GM12878 (cell line): ENCODE data around the gene STARD13. TPM values are rescaled to one million over a fixed set of nuclear protein-coding genes. Genes with fewer than 3 reads are reported as not detected.

Experiments used
- ATAC-seq: fragments of 200-7000 bp; cut with Tn5 transposase; 3 replicates; pipeline ENCODE4 v1.9.1; 2020; ENCODE audit warnings: mild to moderate bottlenecking, moderate library complexity
- BruUV-seq: library from RNA; stranded (reverse); fragments of 400-500 nt; replicated peaks from 2 replicates; lab custom pipeline; 2021; lab: Mats Ljungman, UMichigan
- CTCF ChIA-PET: fragments of 300-600 bp; sonication (Branson Sonifier 250); formaldehyde crosslinking; extraction: SDS; loops from one replicate; lab custom pipeline; 2021; ENCODE audit warnings: inconsistent platforms; lab: Yijun Ruan, JAX
- POLR2A ChIA-PET: fragments of 350-600 bp; formaldehyde crosslinking; extraction: SDS; loops from one replicate; lab custom pipeline; 2021; ENCODE audit warnings: inconsistent platforms; lab: Charles Lee
- RAD21 ChIA-PET: fragments of 300-600 bp; sonication (Branson Sonifier 250); formaldehyde crosslinking; loops from one replicate; lab custom pipeline; 2023; ENCODE audit warnings: antibody characterized with exemption; ENCODE audit not compliant: unreplicated experiment; lab: Charles Lee
- SMC1A ChIA-PET: fragments of 300-600 bp; sonication (Branson Sonifier 250); formaldehyde crosslinking; loops from one replicate; lab custom pipeline; 2023; ENCODE audit not compliant: unreplicated experiment, uncharacterized antibody; lab: Charles Lee
- DNase-seq: peaks from one replicate; pipeline ENCODE4 v3.0.0-alpha.2; 2011; ENCODE audit warnings: low read depth, low spot score
- FAIRE-seq: peaks from 3 replicates; lab custom pipeline; 2011; peaks lifted over from hg19 to GRCh38; lab: Jason Lieb, UNC
- H2AFZ ChIP-seq: 2 replicates; pipeline ENCODE4 v1.6.0; 2011; ENCODE audit warnings: low read depth, low read length, control low read depth; ENCODE audit not compliant: control insufficient read depth
- H3K27ac ChIP-seq: 2 replicates; pipeline ENCODE4 v1.5.1; 2011; ENCODE audit warnings: control low read depth; ENCODE audit not compliant: control insufficient read depth, insufficient read depth
- H3K27me3 ChIP-seq, 2 experiments: replicated peaks in 1 of 2; 2 replicates each; pipeline versions ENCODE4 v1.6.0 to v1.6.1; 2011; ENCODE audit warnings: low read length in 1 of 2; ENCODE audit not compliant: control insufficient read depth in 2 of 2, insufficient read depth in 2 of 2
- H3K36me3 ChIP-seq, 2 experiments: 2 replicates each; pipeline ENCODE4 v1.5.1; 2011; ENCODE audit warnings: low read length in 1 of 2; ENCODE audit not compliant: control insufficient read depth in 2 of 2, insufficient read depth in 2 of 2
- H3K4me1 ChIP-seq: 2 replicates; pipeline ENCODE4 v1.6.1; 2011; ENCODE audit warnings: mild to moderate bottlenecking, low read length, moderate library complexity, mixed read lengths; ENCODE audit not compliant: control insufficient read depth, insufficient read depth
- H3K4me2 ChIP-seq: 2 replicates; pipeline ENCODE4 v1.6.0; 2011; ENCODE audit warnings: control low read depth; ENCODE audit not compliant: control insufficient read depth, insufficient read depth
- H3K4me3 ChIP-seq: fragments of 200-600 bp; sonication (generic); 2 replicates; pipeline ENCODE4 v1.5.1; 2016
- H3K79me2 ChIP-seq: 2 replicates; pipeline ENCODE4 v1.6.0; 2011; ENCODE audit warnings: low read length; ENCODE audit not compliant: control insufficient read depth, insufficient read depth
- H3K9ac ChIP-seq: 2 replicates; pipeline ENCODE4 v1.8.0; 2011; ENCODE audit warnings: low read length, control low read depth, mixed read lengths; ENCODE audit not compliant: control insufficient read depth, insufficient read depth
- H3K9me3 ChIP-seq: replicated peaks from 3 replicates; pipeline ENCODE4 v1.5.1; 2011; ENCODE audit warnings: mild to moderate bottlenecking, low read length; ENCODE audit not compliant: control insufficient read depth, insufficient read depth
- H4K20me1 ChIP-seq: 2 replicates; pipeline ENCODE4 v1.6.0; 2011; ENCODE audit not compliant: control insufficient read depth, insufficient read depth
- CBFB ChIP-seq: IDR thresholded peaks from 2 replicates; pipeline ENCODE4 v1.6.1; 2016; ENCODE audit warnings: antibody characterized with exemption, low read depth
- FOS ChIP-seq: IDR thresholded peaks from 3 replicates; pipeline ENCODE4 v1.6.1; 2011; ENCODE audit warnings: borderline replicate concordance; ENCODE audit not compliant: insufficient read length; ENCODE audit errors: extremely low read depth
- FOXM1 ChIP-seq: IDR thresholded peaks from 2 replicates; pipeline ENCODE4 v1.6.1; 2012; ENCODE audit warnings: low read depth, mild to moderate bottlenecking, inconsistent platforms, low read length, moderate library complexity
- GATAD2B ChIP-seq: fragments of 450-650 bp; conservative IDR thresholded peaks from 2 replicates; pipeline ENCODE4 v1.6.1; 2017; ENCODE audit warnings: low read depth, mild to moderate bottlenecking, moderate library complexity
- IKZF2 ChIP-seq, 2 experiments: fragments of 450-650 bp; IDR thresholded peaks; 2 replicates each; pipeline ENCODE4 v1.6.1; 2017; ENCODE audit warnings: mild to moderate bottlenecking in 2 of 2, moderate library complexity in 2 of 2
- JUNB ChIP-seq: IDR thresholded peaks from 2 replicates; pipeline ENCODE4 v1.6.1; 2016; ENCODE audit warnings: antibody characterized with exemption, mild to moderate bottlenecking
- KLF5 ChIP-seq: fragments of 450-650 bp; IDR thresholded peaks from 2 replicates; pipeline ENCODE4 v1.6.1; 2014; ENCODE audit warnings: mild to moderate bottlenecking; ENCODE audit not compliant: partially characterized antibody
- NFIC ChIP-seq: IDR thresholded peaks from 2 replicates; pipeline ENCODE4 v1.6.1; 2012; ENCODE audit warnings: low read depth, mild to moderate bottlenecking, inconsistent platforms, low read length, moderate library complexity
- NFYA ChIP-seq: IDR thresholded peaks from 2 replicates; pipeline ENCODE4 v1.6.1; 2011; ENCODE audit warnings: low read depth, mild to moderate bottlenecking, low read length, improper control_type of control experiment, borderline replicate concordance
- RELA ChIP-seq: fragments of 450-650 bp; IDR thresholded peaks from 2 replicates; pipeline ENCODE4 v1.8.0; 2014; ENCODE audit warnings: borderline replicate concordance; ENCODE audit not compliant: partially characterized antibody
- RUNX3 ChIP-seq: IDR thresholded peaks from 2 replicates; pipeline ENCODE4 v1.6.1; 2012; ENCODE audit warnings: low read length, inconsistent platforms
- YY1 ChIP-seq: IDR thresholded peaks from 2 replicates; pipeline ENCODE4 v1.6.1; 2011; ENCODE audit warnings: low read depth, mild to moderate bottlenecking, low read length
- WGBS: methylation state at CpG from one replicate; pipeline ENCODE4 v1.1.6; 2016; ENCODE audit warnings: low lambda C conversion rate; ENCODE audit not compliant: insufficient replicate concordance, insufficient coverage; ENCODE audit errors: missing lambda C conversion rate; 5-methylcytosine and 5-hydroxymethylcytosine counted together
- in situ Hi-C: fragments of 300-500 bp; cut with MboI; formaldehyde crosslinking; loops from 9 replicates; pipeline ENCODE4 v1.14.3; 2018; ENCODE audit warnings: mixed read lengths
- intact Hi-C: fragments of 100-400 bp; cut with micrococcal nuclease; formaldehyde crosslinking; loops from one replicate; pipeline ENCODE4 v1.14.2; 2022; ENCODE audit not compliant: unreplicated experiment
- polyA plus RNA-seq, 11 experiments: library from polyadenylated mRNA; depleted of rRNA in 4 of 11; unstranded in 6 of 11; stranded (reverse) in 5 of 11; fragments of >200 nt; fragmentation: Nextera tagmentation in 4 of 11; fragmentation: Illumina TruSeq in 1 of 11; extraction: Ambion mirVana in 4 of 11; extraction: Trizol in 1 of 11; gene quantifications; 1 replicate in 1 of 11; 2 replicates in 10 of 11; pipeline versions ENCODE4 v1.2.1 to v1.2.3, GENCODE V29; 2011 to 2016; ENCODE audit warnings: inconsistent platforms in 2 of 11, missing spikeins in 2 of 11, low read depth in 1 of 11
- total RNA-seq, 4 experiments: library from RNA; depleted of rRNA in 3 of 4; stranded (reverse); fragments of >200 nt in 3 of 4; fragmentation: Illumina TruSeq in 1 of 4; extraction: Trizol in 1 of 4; gene quantifications; 2 replicates each; pipeline versions ENCODE4 v1.2.1 to v1.2.3, GENCODE V29; 2013 to 2021
- TF ChIP-seq, protein P1 (sequence below): IDR thresholded peaks from 2 replicates; pipeline ENCODE4 v1.6.1; 2012; ENCODE audit warnings: improper control_type of control experiment, low read depth, low read length; ENCODE audit not compliant: insufficient replicate concordance

Gene STARD13
- total and polyA plus RNA-seq, 10 of the 15 experiments (the other 5 are each of a cell fraction or from before 2014, with no cell fraction given), result 4.0 to 41.6 (median 10.1) TPM

DNA sequence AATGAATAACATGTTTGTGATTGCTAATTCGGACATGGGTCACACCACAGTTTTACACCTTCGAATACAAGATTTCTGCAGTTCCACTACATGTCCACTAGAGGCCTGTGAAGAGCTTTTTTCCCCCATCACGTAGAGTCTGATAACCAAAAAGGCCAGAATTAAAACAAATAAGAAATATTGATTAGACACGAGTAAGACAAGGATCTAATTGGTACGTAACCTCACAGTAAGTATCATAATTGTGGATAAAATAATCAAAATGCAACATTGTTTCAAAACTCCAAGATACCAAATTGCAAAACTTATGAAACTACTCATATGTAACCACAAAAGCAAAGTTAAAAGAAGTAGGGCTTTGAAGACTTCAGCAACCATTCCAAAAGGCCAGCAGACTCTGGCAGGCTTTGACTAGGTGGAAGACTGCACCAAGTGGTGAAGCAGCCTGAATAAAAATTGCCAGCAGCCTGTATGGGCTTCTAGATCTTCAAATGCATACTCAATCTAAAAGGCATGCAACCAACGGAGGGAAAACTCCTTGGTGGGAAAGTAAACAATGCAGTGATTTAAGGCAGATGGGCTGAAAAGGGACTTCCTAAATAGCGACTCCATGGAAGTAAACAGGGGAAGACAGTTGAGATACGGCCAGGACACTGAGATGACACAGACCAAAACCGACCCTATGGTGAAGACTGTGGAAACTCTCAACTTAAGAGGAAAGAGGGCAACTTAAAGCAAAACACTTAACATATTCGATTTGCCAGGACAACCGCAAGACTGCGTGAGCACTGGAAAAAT is 56.7 kb downstream of the STARD13 start:
- H3K27ac ChIP-seq, result no peak overlapping the region
- in situ Hi-C loops, result loop anchor here (5.0 kb wide), 1 partner anchor 493 kb away; no protein-coding TSS in a partner anchor
- no peaks in the 10 kb centered on the region for H3K36me3 ChIP-seq
- SMC1A ChIA-PET, result interaction anchor here (0.6 to 4.8 kb wide), 19 partner anchors 9 to 496 kb away, joined by 3 to 21 read pairs (median 4); partner anchors contain the start of gene STARD13
- peak overlapping the region; percentile 29; the same call in 1 of the 2 replicates for H2AFZ ChIP-seq
- no peaks in the 10 kb centered on the region for H3K79me2 ChIP-seq
- no peak overlapping the region for H3K4me2 ChIP-seq
- no peaks in the 10 kb centered on the region for H4K20me1 ChIP-seq
- H3K27me3 ChIP-seq, result no peaks in the 10 kb centered on the region
- H3K4me1 ChIP-seq, result no peaks in the 10 kb centered on the region
- POLR2A ChIA-PET, result interaction anchor here (0.6 to 1.7 kb wide), 2 partner anchors 309 to 314 kb away, joined by 4 read pairs; no protein-coding TSS in a partner anchor
- 37% methylated on average over 12 of the region's 12 CpGs for WGBS
- RAD21 ChIA-PET, result interaction anchor here (0.6 to 3.7 kb wide), 20 partner anchors 9 to 529 kb away, joined by 3 to 27 read pairs (median 4); no protein-coding TSS in a partner anchor
- no peak overlapping the region for H3K4me3 ChIP-seq
- BruUV-seq, result no TSS peak
- ATAC-seq (peak; percentile 94), DNase-seq (no peak), FAIRE-seq (peak; percentile 96)
- intact Hi-C loops, result loop anchor here (1.0 kb wide), 3 partner anchors 259 to 494 kb away; no protein-coding TSS in a partner anchor
- peaks cover 4% of the 10 kb centered on the region for H3K9me3 ChIP-seq
- CTCF ChIA-PET, result interaction anchor here (0.6 to 6.5 kb wide), 29 partner anchors 9 to 494 kb away, joined by 3 to 44 read pairs (median 5); no protein-coding TSS in a partner anchor
- no peak overlapping the region for H3K9ac ChIP-seq
- TF ChIP-seq CBFB (0 out of 2 replicates have a peak, but pooled peaks have one; percentile 34), RUNX3 (peak; percentile 76), RELA (no peak), NFYA (no peak), GATAD2B (no peak), IKZF2 (IDR thresholded peaks at IDR 0.05) (no peak), FOS (no peak), YY1 (0 out of 2 replicates have a peak, but pooled peaks have one; percentile 23), NFIC (0 out of 2 replicates have a peak, but pooled peaks have one; percentile 19), KLF5 (no peak), FOXM1 (0 out of 2 replicates have a peak, but pooled peaks have one; percentile 41), JUNB (peak; percentile 15; the same call in 1 of the 2 replicates)
- TF ChIP-seq, protein P1, sequence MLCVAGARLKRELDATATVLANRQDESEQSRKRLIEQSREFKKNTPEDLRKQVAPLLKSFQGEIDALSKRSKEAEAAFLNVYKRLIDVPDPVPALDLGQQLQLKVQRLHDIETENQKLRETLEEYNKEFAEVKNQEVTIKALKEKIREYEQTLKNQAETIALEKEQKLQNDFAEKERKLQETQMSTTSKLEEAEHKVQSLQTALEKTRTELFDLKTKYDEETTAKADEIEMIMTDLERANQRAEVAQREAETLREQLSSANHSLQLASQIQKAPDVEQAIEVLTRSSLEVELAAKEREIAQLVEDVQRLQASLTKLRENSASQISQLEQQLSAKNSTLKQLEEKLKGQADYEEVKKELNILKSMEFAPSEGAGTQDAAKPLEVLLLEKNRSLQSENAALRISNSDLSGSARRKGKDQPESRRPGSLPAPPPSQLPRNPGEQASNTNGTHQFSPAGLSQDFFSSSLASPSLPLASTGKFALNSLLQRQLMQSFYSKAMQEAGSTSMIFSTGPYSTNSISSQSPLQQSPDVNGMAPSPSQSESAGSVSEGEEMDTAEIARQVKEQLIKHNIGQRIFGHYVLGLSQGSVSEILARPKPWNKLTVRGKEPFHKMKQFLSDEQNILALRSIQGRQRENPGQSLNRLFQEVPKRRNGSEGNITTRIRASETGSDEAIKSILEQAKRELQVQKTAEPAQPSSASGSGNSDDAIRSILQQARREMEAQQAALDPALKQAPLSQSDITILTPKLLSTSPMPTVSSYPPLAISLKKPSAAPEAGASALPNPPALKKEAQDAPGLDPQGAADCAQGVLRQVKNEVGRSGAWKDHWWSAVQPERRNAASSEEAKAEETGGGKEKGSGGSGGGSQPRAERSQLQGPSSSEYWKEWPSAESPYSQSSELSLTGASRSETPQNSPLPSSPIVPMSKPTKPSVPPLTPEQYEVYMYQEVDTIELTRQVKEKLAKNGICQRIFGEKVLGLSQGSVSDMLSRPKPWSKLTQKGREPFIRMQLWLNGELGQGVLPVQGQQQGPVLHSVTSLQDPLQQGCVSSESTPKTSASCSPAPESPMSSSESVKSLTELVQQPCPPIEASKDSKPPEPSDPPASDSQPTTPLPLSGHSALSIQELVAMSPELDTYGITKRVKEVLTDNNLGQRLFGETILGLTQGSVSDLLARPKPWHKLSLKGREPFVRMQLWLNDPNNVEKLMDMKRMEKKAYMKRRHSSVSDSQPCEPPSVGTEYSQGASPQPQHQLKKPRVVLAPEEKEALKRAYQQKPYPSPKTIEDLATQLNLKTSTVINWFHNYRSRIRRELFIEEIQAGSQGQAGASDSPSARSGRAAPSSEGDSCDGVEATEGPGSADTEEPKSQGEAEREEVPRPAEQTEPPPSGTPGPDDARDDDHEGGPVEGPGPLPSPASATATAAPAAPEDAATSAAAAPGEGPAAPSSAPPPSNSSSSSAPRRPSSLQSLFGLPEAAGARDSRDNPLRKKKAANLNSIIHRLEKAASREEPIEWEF, result peak; percentile 44
